Activated naive CD8-positive, alpha-beta T cell treated with anti-CD3 and anti-CD28 coated beads, Interleukin-2, amount 50 U/mL, for 24 hours (primary cell): ENCODE data around the gene TMEM120A.
A peak's percentile ranks its signal among the peaks of the same experiment; 100 is the strongest.
"Not testable (repeated sequence)": the region's sequence is repeated elsewhere in the genome, so short reads cannot be mapped to it uniquely, and the experiment has no call there.

Experiments used
- ATAC-seq: fragments of 150-1000 bp; cut with Tn5 transposase; one replicate; pipeline ENCODE4 v1.10.0; 2021
- DNase-seq: peaks from one replicate; pipeline ENCODE4 v3.0.0; 2021
- H3K27ac Mint-ChIP-seq: one replicate; pipeline ENCODE4 v1.8.0; 2021; ENCODE audit warnings: mild to moderate bottlenecking, mixed read lengths
- H3K27me3 Mint-ChIP-seq: one replicate; pipeline ENCODE4 v1.8.0; 2021; ENCODE audit warnings: mixed read lengths
- H3K36me3 Mint-ChIP-seq: one replicate; pipeline ENCODE4 v1.8.0; 2021; ENCODE audit warnings: low read depth, mixed read lengths
- H3K4me1 Mint-ChIP-seq: one replicate; pipeline ENCODE4 v1.8.0; 2021; ENCODE audit warnings: mixed read lengths
- H3K4me3 Mint-ChIP-seq: one replicate; pipeline ENCODE4 v1.8.0; 2021; ENCODE audit warnings: mild to moderate bottlenecking, moderate library complexity, mixed read lengths
- H3K9me3 Mint-ChIP-seq: one replicate; pipeline ENCODE4 v1.8.0; 2021; ENCODE audit warnings: mixed read lengths

Gene TMEM120A

GRCh38 chr7:76005004-76005403, 10.6 kb upstream of the TMEM120A start:
- H3K27me3 Mint-ChIP-seq, H3K27ac Mint-ChIP-seq, DNase-seq, H3K9me3 Mint-ChIP-seq, H3K4me3 Mint-ChIP-seq, ATAC-seq: not testable (repeated sequence)
- H3K36me3 Mint-ChIP-seq = peaks cover 17% of the 10 kb centered on the region
- peaks cover 29% of the 10 kb centered on the region for H3K4me1 Mint-ChIP-seq

- peaks cover 3% of the 10 kb centered on the region for H3K27me3 Mint-ChIP-seq
- H3K27ac Mint-ChIP-seq = no peak overlapping the region
- DNase-seq = no peak
- no peaks in the 10 kb centered on the region for H3K9me3 Mint-ChIP-seq
- no peak overlapping the region for H3K4me3 Mint-ChIP-seq
- H3K4me1 Mint-ChIP-seq = peaks cover 12% of the 10 kb centered on the region
- H3K36me3 Mint-ChIP-seq = peaks cover 19% of the 10 kb centered on the region
- no peak for ATAC-seq
These were observed 9.0 kb upstream of the TMEM120A start for GRCh38 chr7:76003351-76003750.

- Mint-ChIP-seq H3K36me3 (peaks cover 19% of the 10 kb centered on the region), H3K27me3 (peaks cover 3% of the 10 kb centered on the region), H3K4me1 (peaks cover 8% of the 10 kb centered on the region), H3K27ac (no peak overlapping the region), H3K9me3 (no peaks in the 10 kb centered on the region), H3K4me3 (no peak overlapping the region)
- ATAC-seq (no peak), DNase-seq (no peak)
These were observed 8.4 kb upstream of the TMEM120A start for GRCh38 chr7:76002822-76003221.

GRCh38 chr7:76002139-76002538, 7.7 kb upstream of the TMEM120A start:
- peaks cover 19% of the 10 kb centered on the region for H3K36me3 Mint-ChIP-seq

GRCh38 chr7:76000566-76000965, 6.2 kb upstream of the TMEM120A start:
- Mint-ChIP-seq H3K36me3 (peaks cover 26% of the 10 kb centered on the region), H3K4me1 (peaks cover 9% of the 10 kb centered on the region), H3K27ac (no peak overlapping the region), H3K4me3 (no peak overlapping the region), H3K27me3 (peaks cover 3% of the 10 kb centered on the region), H3K9me3 (no peaks in the 10 kb centered on the region)
- no peak for ATAC-seq
- no peak for DNase-seq

More at GRCh38 chr7:76002139-76002538, 7.7 kb upstream of the TMEM120A start:
- DNase-seq (no peak), ATAC-seq (no peak)
- peaks cover 3% of the 10 kb centered on the region for H3K27me3 Mint-ChIP-seq
- no peaks in the 10 kb centered on the region for H3K9me3 Mint-ChIP-seq
- no peak overlapping the region for H3K4me3 Mint-ChIP-seq
- H3K4me1 Mint-ChIP-seq = peaks cover 6% of the 10 kb centered on the region
- no peak overlapping the region for H3K27ac Mint-ChIP-seq

GRCh38 chr7:75998038-75998437, 3.6 kb upstream of the TMEM120A start:
- Mint-ChIP-seq H3K9me3 (no peaks in the 10 kb centered on the region), H3K27me3 (no peaks in the 10 kb centered on the region), H3K27ac (no peak overlapping the region), H3K4me3 (no peak overlapping the region), H3K4me1 (peaks cover 13% of the 10 kb centered on the region), H3K36me3 (peaks cover 14% of the 10 kb centered on the region)
- no peak for ATAC-seq
- DNase-seq = no peak

- no peak overlapping the region for H3K27ac Mint-ChIP-seq
- H3K9me3 Mint-ChIP-seq = no peaks in the 10 kb centered on the region
- H3K36me3 Mint-ChIP-seq = peaks cover 12% of the 10 kb centered on the region
- ATAC-seq = no peak
- no peak for DNase-seq
- H3K4me1 Mint-ChIP-seq = peaks cover 13% of the 10 kb centered on the region
- H3K4me3 Mint-ChIP-seq = no peak overlapping the region
- no peaks in the 10 kb centered on the region for H3K27me3 Mint-ChIP-seq
These were observed 2.1 kb upstream of the TMEM120A start for GRCh38 chr7:75996476-75996875.

GRCh38 chr7:75995996-75996395, 1.6 kb upstream of the TMEM120A start:
- Mint-ChIP-seq H3K4me3 (no peak overlapping the region), H3K9me3 (no peaks in the 10 kb centered on the region), H3K36me3 (peaks cover 11% of the 10 kb centered on the region), H3K27ac (no peak overlapping the region), H3K27me3 (no peaks in the 10 kb centered on the region), H3K4me1 (peaks cover 14% of the 10 kb centered on the region)
- DNase-seq (no peak), ATAC-seq (no peak)

GRCh38 chr7:75995052-75995471, 667 bp upstream of the TMEM120A start:
- Mint-ChIP-seq H3K27me3 (no peaks in the 10 kb centered on the region), H3K9me3 (no peaks in the 10 kb centered on the region), H3K4me1 (peaks cover 16% of the 10 kb centered on the region), H3K4me3 (peak overlapping the region; percentile 65), H3K27ac (peak overlapping the region; percentile 73), H3K36me3 (peaks cover 11% of the 10 kb centered on the region)
- ATAC-seq = no peak
- no peak for DNase-seq

GRCh38 chr7:75993689-75994387, 557 bp downstream of the TMEM120A start:
- peak; percentile 25 for DNase-seq
- Mint-ChIP-seq H3K36me3 (peaks cover 11% of the 10 kb centered on the region), H3K27me3 (no peaks in the 10 kb centered on the region), H3K4me3 (peak overlapping the region; percentile 74), H3K4me1 (peaks cover 19% of the 10 kb centered on the region), H3K27ac (no peak overlapping the region), H3K9me3 (no peaks in the 10 kb centered on the region)
- peak; percentile 22 for ATAC-seq

- ATAC-seq (no peak), DNase-seq (no peak)
- peaks cover 15% of the 10 kb centered on the region for H3K4me1 Mint-ChIP-seq
- peaks cover 11% of the 10 kb centered on the region for H3K36me3 Mint-ChIP-seq
- no peak overlapping the region for H3K4me3 Mint-ChIP-seq
- H3K27me3 Mint-ChIP-seq = no peaks in the 10 kb centered on the region
- H3K9me3 Mint-ChIP-seq = no peaks in the 10 kb centered on the region
- H3K27ac Mint-ChIP-seq = no peak overlapping the region
These were observed 2.2 kb downstream of the TMEM120A start for GRCh38 chr7:75992083-75992755.

GRCh38 chr7:75991531-75992082, 2.8 kb downstream of the TMEM120A start:
- Mint-ChIP-seq H3K36me3 (peaks cover 11% of the 10 kb centered on the region), H3K27ac (no peak overlapping the region), H3K4me3 (no peak overlapping the region), H3K9me3 (no peaks in the 10 kb centered on the region), H3K4me1 (peaks cover 9% of the 10 kb centered on the region), H3K27me3 (no peaks in the 10 kb centered on the region)
- DNase-seq (no peak), ATAC-seq (no peak)

- no peak for DNase-seq
- Mint-ChIP-seq H3K36me3 (peaks cover 3% of the 10 kb centered on the region), H3K4me1 (peaks cover 8% of the 10 kb centered on the region), H3K9me3 (no peaks in the 10 kb centered on the region), H3K27me3 (no peaks in the 10 kb centered on the region), H3K27ac (no peak overlapping the region), H3K4me3 (no peak overlapping the region)
- ATAC-seq = no peak
These were observed 4.7 kb downstream of the TMEM120A start for GRCh38 chr7:75989500-75990388.
